ENCODE measurements around the gene TRMT112. TPM values are rescaled to one million over a fixed set of nuclear protein-coding genes. Genes with fewer than 3 reads are reported as not detected.
A peak's percentile ranks its signal among the peaks of the same experiment; 100 is the strongest.

The TRMT112 gene
- total RNA-seq, 1 experiment from 2014 or later: 471 TPM

DNA sequence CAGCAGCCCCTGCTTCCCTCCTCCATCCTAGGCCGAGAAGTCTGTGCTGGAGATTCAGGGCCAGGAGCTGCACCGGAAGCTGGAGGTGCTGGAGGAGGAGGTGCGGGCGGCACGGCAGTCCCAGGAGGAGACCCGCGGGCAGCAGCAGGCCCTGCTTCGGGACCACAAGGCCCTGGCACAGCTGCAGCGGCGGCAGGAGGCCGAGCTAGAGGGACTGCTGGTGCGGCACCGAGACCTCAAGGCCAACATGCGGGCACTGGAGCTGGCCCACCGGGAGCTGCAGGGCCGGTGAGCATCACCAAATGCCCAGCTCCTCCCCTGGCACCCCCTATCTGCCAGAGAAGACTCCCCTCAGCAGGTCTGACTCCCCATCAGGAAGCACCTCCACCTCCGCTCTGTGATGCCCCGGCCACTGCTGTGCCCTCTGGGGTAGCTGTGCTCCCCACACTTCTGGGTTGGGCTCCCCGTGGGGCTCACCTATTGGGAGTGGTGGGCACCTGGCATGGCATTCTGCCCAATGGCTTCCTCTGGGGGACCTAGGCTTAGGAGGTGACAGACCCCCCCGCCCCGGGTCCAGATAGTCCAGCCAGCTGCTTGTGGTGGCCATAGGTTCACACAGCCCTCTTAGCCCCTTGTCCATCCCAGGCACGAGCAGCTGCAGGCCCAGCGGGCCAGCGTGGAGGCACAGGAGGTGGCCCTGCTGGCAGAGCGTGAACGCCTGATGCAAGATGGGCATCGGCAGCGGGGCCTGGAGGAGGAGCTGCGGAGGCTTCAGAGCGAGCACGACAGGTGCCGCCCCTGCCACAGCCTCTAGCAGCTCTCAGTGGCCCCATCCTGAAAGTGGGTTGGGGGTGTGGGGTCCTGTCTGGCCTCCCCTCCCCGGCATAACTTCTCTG, 35.0 kb upstream of the TRMT112 start:
- no peak for DNase-seq (ENCODE audit: low read depth)

DNA sequence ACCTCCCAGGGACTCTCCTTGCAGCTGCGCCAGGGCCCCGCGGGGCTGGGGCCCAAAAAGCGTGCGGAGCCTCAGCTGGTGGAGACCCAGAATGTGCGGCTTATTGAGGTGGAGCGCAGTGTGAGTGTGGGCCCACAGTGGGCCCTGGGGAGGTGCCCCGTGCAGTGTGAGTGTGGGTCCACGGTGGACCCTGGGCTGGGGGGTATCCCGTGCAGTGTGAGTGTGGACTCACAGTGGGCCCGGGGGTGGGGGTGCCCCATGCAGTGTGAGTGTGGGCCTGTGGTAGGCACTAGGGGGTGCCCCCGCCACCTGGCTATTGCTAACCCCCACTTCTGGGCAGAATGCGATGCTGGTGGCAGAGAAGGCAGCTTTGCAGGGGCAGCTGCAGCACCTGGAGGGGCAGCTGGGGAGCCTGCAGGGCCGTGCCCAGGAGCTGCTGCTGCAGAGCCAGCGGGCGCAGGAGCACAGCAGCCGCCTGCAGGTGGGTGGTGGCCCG, 33.8 kb upstream of the TRMT112 start:
- DNase-seq (ENCODE audit: low read depth): no peak

DNA sequence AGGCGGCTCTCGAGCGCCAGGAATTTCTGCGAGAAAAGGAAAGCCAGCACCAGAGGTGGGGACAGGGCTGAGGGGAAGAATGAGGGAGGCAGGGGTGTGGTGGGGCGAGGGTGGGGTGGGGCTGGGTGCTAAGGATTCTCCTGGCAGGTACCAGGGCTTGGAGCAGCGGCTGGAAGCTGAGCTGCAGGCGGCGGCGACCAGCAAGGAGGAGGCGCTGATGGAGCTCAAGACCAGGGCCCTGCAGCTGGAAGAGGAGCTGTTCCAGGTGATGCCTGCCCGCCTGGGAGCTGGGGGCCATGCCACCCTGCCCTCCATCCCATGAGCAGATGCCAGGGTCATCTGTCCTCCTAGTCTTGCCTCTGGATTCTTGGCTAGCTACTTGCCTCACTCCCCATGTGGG, 32.0 kb upstream of the TRMT112 start:
- DNase-seq (ENCODE audit: low read depth): no peak

DNA sequence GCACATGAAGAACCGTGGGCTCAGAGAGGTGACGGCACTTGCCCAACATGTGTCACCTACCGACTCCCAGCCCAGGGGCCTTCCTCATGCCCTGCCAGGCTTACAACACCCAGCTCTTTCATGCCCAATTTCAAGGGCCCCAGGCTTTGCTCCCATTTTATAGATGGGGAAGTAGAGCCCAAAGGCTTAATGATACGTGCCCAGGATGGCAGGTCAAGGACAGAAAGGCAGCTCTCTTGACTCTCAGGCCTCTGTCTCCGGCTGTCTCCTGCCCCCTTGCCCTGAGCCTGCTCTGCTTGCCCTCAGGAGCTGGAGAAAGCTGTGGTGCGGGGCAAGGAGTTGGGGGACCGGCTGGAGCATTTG, 31.6 kb upstream of the TRMT112 start:
- DNase-seq (ENCODE audit: low read depth): no peak

DNA sequence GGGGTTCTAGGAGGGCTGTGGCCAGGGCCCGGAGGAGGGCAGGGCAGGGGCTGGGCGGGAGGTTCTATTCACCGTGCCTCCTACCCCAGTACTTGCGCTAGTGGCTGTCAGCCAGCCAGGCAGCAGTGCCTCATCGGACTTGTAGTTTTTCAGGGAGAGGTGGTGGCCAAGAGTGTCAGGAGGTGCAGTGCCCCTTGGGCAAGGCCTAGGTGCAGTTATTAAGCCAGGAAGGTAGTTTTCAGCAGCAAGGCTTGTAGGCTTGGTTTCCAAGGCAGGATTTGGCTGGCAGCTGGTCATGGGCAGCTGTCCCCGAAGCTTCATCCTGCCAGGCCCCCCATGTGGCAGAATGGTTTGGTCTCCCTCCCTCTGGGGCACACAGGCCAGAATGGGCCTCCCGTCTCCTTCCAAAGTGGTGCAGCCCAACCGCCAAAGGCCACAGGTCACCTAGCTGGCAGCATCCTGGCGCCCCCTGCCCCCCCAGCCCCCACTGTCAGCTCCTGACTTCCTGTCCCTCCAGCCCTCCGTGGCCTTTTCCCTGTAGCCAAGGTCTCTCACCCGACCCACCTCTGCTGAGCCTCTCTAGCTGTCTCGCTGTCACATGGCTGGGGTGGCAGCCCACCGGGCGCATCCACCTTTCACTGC, 31.1 kb upstream of the TRMT112 start:
- no peak for DNase-seq (ENCODE audit: low read depth)

DNA sequence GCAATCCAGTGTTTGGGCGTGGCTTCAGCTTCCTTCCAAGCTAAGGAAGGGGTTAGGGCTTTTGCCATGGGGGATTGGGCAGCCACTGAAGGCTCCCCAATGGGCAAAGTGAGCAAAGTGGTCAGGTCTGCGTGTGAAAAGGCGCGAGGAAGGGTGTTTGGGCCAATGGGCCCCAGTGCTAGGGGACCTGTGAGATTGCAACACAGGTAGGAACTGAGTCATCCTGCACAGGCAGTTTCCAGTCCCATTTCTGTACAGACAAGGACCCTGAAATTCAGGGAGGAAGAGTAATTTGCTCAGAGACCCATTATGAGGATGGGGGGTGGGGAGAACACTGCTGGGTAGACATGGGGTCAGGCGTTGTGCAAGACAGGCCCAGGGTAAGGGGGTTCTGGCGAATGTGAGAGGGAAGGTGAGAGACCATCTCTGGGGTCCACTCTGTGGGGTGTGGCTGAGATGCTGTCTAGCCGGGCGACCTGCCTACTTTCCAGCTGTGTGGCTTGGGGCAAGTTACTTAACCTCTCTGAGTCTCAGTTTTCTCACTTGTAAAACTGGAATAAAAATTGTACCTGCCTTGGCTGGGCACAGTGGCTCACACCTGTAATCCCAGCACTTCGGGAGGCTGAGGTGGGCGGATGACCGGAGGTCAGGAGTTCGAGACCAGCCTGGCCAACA, 30.0 kb upstream of the TRMT112 start:
- peak; percentile 35 for DNase-seq (ENCODE audit: low read depth)

DNA sequence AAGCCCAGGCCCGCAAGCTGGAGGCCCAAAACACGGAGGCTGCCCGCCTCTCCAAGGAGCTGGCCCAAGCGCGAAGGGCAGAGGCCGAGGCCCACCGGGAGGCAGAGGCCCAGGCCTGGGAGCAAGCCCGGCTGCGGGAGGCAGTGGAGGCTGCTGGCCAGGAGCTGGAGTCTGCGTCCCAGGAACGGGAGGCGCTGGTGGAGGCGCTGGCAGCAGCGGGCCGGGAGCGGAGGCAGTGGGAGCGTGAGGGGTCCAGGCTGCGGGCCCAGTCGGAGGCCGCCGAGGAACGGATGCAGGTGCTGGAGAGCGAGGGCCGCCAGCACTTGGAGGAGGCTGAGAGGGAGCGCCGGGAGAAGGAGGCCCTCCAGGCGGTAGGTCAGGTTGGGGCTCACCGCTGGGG, 27.4 kb upstream of the TRMT112 start:
- DNase-seq (ENCODE audit: low read depth): no peak

DNA sequence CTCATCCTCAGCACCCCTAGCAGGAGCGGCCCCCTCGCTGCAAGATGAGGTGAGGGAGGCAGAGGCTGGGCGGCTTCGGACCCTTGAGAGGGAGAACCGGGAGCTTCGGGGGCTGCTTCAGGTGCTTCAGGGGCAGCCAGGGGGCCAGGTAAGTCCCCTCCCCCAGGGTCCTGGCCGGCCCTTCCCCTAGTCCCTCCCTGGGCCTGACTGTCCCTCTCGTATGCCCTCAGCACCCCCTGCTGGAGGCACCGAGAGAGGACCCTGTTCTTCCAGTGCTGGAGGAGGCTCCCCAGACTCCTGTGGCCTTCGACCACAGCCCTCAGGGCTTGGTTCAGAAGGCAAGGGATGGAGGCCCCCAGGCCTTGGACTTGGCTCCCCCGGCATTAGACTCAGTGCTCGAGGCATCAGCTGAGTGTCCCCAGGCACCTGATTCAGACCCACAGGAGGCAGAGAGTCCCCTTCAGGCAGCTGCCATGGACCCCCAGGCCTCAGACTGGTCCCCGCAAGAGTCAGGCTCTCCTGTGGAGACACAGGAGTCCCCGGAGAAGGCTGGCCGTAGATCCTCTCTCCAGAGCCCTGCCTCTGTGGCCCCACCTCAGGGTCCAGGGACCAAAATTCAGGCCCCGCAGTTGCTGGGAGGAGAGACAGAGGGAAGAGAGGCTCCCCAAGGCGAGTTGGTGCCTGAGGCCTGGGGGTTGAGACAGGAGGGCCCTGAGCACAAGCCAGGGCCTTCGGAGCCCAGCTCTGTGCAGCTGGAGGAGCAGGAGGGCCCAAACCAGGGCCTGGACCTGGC, 26.6 kb upstream of the TRMT112 start:
- peak; percentile 27 for DNase-seq (ENCODE audit: low read depth)

DNA sequence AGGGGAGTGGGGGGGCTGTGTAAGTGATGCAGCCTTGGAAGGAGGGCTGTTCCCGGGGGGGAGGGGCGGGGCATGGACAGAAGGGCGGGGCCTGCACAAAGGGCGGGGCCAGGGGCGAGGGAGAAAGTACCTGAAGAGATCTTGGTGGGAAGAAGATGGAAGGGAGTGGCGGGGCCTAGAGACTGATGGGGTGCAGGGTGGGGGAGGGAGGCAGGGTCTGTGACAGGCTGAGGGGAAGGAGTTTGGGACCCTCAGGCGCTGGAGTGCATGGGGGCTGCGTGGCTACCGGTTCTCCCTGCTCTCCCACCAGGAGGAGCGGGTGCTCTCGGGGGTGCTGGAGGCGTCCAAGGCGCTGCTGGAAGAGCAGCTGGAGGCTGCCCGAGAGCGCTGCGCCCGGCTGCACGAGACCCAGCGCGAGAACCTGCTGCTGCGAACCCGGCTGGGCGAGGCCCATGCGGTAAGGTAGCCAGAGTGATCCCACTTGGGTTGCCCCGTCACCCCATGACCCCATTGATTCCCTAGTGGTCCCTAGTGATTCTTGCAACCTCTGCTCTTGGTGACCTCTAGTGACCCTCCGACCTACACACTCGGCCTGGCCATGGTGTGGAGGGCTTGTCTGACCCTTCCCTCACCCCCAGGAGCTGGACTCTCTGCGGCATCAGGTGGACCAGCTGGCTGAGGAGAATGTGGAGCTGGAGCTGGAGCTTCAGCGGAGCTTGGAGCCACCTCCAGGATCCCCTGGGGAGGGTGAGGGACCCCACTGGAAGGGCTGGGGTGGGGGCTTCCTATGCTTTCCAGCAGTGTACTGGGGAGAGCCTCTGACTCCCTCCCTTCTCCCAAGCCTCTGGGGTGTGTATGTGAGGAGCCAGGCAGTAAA, 25.7 kb upstream of the TRMT112 start:
- no peak for DNase-seq (ENCODE audit: low read depth)

DNA sequence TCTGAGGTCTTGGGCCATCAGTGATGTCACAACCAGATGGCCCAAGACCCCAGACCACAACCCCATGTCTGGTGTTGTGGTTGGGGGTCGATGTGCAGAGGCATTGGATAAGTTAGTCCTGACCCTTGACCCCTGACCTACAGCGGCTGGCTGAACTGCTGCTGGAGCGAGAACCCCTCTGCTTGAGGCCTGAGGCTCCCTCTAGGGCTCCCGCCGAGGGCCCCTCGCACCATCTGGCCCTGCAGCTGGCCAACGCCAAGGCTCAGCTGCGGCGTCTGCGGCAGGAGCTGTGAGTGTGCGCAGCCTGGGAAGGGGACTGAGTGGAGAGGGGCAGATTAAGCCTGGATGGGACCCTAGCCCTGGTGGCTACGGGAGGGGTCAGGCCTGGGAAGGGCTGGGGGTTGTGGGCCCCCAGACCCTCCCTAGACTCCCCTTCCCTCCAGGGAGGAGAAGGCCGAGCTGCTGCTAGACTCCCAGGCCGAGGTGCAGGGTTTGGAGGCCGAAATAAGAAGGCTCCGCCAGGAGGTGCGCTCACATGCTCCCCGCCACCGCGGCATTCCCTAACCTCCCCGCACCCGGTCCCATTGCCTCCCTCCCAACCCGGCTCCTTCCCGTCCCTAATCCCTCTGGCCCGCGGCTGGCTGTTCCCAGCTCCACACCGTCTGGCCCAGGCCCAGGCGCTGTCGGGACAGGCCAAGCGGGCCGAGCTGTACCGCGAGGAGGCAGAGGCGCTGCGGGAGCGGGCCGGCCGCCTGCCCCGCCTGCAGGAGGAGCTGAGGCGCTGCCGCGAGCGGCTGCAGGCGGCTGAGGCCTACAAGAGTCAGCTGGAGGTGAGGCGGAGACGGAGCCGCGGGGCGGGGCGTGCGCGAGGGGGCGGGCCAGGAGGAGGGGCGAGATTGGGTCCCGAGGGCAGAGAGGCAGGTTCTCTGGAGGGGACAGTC, 24.8 kb upstream of the TRMT112 start:
- DNase-seq (ENCODE audit: low read depth): peak; percentile 72

DNA sequence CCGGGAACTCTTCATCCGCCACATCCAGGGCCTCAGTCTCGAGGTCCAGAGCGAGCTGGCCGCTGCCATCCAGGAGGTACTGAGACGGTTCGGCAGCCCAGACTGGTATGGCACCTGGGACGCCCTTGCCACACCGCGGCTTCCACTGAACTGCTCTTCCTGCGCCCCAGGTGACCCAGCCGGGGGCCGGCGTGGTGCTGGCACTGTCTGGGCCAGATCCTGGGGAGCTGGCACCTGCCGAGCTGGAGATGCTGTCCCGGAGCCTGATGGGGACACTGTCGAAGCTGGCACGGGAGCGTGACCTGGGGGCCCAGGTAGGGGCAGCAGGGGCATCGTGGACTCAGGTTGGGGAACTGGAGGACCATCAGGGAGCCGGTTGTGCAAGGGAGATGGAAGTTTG, 24.1 kb upstream of the TRMT112 start:
- no peak for DNase-seq (ENCODE audit: low read depth)

DNA sequence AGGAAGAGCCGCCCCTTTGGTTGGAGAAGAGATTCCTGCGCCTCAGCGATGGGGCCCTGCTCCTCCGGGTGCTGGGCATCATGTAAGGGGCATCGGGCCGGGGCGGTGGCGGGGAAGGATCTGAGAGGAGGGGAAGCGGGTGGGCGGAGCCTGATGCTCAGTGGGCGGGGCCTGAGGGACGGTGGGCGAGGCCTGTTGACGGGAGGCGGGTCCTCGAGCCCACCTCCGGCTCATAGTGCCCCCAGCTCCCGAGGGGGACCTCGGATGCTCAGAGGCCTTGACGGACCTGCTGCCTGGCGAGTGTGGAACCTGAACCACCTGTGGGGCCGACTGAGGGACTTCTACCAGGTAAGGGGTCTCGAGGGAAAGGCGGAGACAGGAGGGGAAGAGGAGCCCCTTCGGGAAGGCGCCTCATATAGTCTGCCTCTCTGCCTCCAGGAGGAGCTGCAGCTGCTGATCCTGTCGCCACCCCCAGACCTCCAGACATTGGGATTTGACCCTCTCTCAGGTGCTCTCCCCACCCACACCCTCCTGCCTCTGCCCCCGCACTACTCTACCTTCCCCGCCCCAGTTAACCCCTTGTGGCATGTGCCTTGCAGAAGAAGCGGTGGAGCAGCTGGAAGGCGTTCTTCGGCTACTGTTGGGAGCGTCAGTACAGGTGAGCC, 23.4 kb upstream of the TRMT112 start:
- DNase-seq (ENCODE audit: low read depth): no peak

DNA sequence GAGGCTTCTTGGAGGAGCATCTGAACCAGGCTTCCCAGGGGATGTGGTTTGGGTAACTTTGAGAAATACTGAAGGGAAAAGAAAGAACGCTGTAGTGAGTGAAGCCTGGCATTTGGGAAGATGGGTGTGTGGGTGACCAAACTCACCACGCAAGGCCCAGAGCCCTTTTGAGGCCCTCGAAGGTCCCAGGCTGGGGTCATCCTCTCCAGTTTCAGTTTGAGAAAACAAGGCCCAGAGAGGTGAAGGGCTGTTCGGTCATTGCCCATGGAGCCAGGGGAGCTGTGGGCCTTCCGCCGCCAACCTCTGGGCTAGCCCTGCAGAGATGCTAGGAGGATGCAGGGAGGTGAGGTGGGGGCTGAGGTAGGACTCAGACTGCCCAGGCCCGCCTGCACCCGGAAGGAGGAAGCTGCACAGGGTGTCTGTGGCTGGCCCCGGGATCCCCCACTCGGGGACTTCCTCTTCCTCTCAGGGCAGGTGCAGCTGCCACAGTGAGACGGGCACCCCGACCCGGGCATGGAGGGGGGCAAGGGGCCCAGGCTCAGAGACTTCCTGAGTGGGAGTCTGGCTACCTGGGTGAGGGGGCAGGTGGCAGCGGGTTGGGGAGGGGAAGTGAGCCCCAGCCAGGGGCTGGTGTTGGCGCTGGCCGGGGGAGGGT, 22.5 kb upstream of the TRMT112 start, which contains the start of gene CCDC88B:
Gene CCDC88B (plus strand): TSS at position 451 of the 655 bp plus-strand sequence. CDS start 63 bp downstream, at position 514.
- no peak for DNase-seq (ENCODE audit: low read depth)

DNA sequence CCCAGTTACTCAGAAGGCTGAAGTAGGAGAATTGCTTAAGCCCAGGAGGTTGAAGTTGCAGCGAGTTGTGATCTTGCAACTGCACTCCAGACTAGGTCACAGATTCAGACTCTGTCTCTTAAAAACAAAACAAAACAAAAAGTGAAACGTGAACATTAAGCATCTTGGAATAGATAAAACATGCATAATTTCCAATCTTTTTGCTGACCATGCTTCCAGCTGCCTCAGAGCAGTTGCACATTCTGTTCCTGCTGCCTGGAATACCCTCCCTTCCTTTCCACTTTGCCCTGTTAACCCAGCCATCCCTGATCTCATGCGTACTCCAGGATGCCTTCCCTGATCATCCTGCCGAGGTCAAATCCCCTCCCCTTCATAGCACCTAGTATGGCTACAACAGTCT, 21.9 kb upstream of the TRMT112 start:
- no peak for DNase-seq (ENCODE audit: low read depth)

DNA sequence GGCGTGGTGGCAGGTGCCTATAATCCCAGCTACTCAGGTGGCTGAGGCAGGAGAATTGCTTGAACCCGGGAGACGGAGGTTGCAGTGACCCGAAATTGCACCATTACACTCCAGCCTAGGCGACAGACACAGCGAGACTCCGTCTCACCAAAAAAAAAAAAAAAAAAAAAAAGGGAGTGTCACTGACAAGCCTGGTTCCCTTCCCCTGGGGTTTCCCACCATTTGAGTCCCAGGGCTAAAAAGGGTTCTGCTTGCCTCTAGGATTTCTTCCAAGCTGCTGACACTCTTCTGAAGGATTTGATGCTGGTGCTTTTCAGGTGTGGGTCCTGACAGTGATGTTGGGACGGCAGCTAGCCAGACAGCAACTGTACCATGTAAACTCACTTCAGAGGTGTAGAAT, 21.4 kb upstream of the TRMT112 start:
- no peak for DNase-seq (ENCODE audit: low read depth)

DNA sequence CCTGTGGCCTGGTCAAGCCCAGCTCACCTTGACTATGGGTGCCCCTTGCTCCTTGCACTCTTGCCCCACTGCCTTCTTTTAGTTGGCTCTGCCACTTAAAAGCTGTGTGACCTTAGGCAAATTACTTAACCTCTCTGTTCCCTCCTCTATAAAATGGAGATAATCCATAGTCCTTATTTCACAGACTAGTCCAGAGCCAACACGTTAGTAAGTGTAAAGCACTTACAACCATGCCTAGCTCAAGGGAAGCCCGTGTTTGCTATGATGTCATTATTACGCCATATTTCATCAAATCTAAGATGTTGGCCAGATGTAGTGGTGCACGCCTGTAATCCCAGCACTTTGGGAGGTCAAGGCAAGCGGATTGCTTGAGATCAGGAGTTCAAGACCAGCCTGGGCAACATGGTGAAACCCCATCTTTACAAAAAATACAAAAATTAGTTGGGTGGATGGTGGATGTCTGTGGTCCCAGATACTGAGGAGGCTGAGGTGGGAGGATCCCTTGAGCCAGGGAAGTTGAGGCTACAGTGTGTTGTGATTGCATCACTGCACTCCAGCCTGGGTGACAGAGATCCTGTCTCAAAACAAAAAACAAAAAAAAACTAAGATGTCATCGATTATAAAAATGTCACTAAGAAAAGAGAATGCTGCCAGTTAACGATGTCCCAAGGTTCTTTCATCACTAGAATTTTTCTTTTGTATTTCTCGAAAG, 20.3 kb upstream of the TRMT112 start:
- DNase-seq (ENCODE audit: low read depth): no peak
